Measurements from ENCODE around the gene CGREF1.

DNA sequence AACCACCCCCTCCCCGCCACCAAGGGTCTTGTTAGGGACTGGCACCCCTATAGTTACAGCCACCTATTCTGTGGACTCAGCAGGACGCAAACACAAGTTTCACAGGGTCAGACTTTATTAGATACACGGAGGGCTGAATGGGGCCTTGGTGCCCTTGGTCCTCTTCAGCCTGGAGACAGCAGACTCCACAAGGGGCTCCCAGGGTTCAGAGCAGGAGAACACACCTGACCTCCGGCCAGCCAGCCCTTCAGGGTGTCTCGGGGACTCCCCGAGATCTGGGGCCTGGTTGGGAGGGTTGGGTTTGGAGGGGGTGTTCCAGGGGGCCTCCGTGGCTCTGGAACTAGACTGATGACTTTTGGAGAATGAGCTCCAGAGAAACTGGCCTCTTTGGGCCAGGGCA, 17.8 kb upstream of the CGREF1 start:
- TF ChIP-seq, protein P1, sequence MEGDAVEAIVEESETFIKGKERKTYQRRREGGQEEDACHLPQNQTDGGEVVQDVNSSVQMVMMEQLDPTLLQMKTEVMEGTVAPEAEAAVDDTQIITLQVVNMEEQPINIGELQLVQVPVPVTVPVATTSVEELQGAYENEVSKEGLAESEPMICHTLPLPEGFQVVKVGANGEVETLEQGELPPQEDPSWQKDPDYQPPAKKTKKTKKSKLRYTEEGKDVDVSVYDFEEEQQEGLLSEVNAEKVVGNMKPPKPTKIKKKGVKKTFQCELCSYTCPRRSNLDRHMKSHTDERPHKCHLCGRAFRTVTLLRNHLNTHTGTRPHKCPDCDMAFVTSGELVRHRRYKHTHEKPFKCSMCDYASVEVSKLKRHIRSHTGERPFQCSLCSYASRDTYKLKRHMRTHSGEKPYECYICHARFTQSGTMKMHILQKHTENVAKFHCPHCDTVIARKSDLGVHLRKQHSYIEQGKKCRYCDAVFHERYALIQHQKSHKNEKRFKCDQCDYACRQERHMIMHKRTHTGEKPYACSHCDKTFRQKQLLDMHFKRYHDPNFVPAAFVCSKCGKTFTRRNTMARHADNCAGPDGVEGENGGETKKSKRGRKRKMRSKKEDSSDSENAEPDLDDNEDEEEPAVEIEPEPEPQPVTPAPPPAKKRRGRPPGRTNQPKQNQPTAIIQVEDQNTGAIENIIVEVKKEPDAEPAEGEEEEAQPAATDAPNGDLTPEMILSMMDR (IDR thresholded peaks at IDR 0.05), result no peak
- TF ChIP-seq POLR2A (IDR thresholded peaks at IDR 0.05), result no peak
- TF ChIP-seq EP300 (IDR thresholded peaks at IDR 0.05), result no peak
